ENCODE results near the gene TMEM132D. TPM values are rescaled to one million over a fixed set of nuclear protein-coding genes. Genes with fewer than 3 reads are reported as not detected.

Gene TMEM132D
- total and polyA plus RNA-seq, 2 of the 8 experiments (the other 6 are each of a cell fraction or from before 2014, with no cell fraction given), result 3.5 to 10.1 TPM

DNA sequence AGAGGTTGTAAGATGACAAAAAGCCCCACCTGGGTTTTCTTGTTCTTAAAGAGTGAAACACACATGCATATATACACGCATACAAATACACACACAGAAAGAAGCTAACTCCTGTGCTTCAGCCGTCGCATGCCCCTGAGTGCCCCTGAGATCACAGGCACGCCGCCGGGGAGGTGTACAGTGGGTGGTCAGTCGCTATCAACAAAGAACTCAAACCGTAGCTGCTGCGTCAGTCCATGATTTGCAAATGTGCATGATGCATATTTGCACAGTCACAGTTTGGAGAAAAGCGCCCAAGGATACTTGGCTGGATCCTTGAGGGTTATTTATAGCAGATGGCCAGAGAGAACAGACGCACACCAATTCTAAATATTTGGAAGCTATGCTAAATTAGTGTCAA, 206.9 kb downstream of the TMEM132D start (continued):
- TF ChIP-seq, protein P1, sequence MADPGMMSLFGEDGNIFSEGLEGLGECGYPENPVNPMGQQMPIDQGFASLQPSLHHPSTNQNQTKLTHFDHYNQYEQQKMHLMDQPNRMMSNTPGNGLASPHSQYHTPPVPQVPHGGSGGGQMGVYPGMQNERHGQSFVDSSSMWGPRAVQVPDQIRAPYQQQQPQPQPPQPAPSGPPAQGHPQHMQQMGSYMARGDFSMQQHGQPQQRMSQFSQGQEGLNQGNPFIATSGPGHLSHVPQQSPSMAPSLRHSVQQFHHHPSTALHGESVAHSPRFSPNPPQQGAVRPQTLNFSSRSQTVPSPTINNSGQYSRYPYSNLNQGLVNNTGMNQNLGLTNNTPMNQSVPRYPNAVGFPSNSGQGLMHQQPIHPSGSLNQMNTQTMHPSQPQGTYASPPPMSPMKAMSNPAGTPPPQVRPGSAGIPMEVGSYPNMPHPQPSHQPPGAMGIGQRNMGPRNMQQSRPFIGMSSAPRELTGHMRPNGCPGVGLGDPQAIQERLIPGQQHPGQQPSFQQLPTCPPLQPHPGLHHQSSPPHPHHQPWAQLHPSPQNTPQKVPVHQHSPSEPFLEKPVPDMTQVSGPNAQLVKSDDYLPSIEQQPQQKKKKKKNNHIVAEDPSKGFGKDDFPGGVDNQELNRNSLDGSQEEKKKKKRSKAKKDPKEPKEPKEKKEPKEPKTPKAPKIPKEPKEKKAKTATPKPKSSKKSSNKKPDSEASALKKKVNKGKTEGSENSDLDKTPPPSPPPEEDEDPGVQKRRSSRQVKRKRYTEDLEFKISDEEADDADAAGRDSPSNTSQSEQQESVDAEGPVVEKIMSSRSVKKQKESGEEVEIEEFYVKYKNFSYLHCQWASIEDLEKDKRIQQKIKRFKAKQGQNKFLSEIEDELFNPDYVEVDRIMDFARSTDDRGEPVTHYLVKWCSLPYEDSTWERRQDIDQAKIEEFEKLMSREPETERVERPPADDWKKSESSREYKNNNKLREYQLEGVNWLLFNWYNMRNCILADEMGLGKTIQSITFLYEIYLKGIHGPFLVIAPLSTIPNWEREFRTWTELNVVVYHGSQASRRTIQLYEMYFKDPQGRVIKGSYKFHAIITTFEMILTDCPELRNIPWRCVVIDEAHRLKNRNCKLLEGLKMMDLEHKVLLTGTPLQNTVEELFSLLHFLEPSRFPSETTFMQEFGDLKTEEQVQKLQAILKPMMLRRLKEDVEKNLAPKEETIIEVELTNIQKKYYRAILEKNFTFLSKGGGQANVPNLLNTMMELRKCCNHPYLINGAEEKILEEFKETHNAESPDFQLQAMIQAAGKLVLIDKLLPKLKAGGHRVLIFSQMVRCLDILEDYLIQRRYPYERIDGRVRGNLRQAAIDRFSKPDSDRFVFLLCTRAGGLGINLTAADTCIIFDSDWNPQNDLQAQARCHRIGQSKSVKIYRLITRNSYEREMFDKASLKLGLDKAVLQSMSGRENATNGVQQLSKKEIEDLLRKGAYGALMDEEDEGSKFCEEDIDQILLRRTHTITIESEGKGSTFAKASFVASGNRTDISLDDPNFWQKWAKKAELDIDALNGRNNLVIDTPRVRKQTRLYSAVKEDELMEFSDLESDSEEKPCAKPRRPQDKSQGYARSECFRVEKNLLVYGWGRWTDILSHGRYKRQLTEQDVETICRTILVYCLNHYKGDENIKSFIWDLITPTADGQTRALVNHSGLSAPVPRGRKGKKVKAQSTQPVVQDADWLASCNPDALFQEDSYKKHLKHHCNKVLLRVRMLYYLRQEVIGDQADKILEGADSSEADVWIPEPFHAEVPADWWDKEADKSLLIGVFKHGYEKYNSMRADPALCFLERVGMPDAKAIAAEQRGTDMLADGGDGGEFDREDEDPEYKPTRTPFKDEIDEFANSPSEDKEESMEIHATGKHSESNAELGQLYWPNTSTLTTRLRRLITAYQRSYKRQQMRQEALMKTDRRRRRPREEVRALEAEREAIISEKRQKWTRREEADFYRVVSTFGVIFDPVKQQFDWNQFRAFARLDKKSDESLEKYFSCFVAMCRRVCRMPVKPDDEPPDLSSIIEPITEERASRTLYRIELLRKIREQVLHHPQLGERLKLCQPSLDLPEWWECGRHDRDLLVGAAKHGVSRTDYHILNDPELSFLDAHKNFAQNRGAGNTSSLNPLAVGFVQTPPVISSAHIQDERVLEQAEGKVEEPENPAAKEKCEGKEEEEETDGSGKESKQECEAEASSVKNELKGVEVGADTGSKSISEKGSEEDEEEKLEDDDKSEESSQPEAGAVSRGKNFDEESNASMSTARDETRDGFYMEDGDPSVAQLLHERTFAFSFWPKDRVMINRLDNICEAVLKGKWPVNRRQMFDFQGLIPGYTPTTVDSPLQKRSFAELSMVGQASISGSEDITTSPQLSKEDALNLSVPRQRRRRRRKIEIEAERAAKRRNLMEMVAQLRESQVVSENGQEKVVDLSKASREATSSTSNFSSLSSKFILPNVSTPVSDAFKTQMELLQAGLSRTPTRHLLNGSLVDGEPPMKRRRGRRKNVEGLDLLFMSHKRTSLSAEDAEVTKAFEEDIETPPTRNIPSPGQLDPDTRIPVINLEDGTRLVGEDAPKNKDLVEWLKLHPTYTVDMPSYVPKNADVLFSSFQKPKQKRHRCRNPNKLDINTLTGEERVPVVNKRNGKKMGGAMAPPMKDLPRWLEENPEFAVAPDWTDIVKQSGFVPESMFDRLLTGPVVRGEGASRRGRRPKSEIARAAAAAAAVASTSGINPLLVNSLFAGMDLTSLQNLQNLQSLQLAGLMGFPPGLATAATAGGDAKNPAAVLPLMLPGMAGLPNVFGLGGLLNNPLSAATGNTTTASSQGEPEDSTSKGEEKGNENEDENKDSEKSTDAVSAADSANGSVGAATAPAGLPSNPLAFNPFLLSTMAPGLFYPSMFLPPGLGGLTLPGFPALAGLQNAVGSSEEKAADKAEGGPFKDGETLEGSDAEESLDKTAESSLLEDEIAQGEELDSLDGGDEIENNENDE (IDR thresholded peaks at IDR 0.05; ENCODE audit: insufficient replicate concordance, low read length), result no peak
- no peak for TF ChIP-seq GABPA (IDR thresholded peaks at IDR 0.05; ENCODE audit: borderline replicate concordance, insufficient read depth, low read length)
- TF ChIP-seq KDM5A (IDR thresholded peaks at IDR 0.05; ENCODE audit: low read length), result no peak
- no peak for TF ChIP-seq YY1 (IDR thresholded peaks at IDR 0.05; ENCODE audit: low read depth, low read length)
- no peak for TF ChIP-seq SUZ12 (IDR thresholded peaks at IDR 0.05; ENCODE audit: low read length)
- no peak for TF ChIP-seq CBX5 (IDR thresholded peaks at IDR 0.05; ENCODE audit: low read depth, low read length)
- no peak for TF ChIP-seq SRF (IDR thresholded peaks at IDR 0.05; ENCODE audit: low read depth, low read length)
- no peak for TF ChIP-seq HDAC2 (IDR thresholded peaks at IDR 0.05; ENCODE audit: borderline replicate concordance in 1 of 2, low read depth in 2 of 2, low read length in 2 of 2)
- TF ChIP-seq SIRT6 (IDR thresholded peaks at IDR 0.05; ENCODE audit: low read length), result no peak
- no peak for TF ChIP-seq JUND (IDR thresholded peaks at IDR 0.05; ENCODE audit: low read length)
- TF ChIP-seq KDM1A (IDR thresholded peaks at IDR 0.05; ENCODE audit: borderline replicate concordance, low read length), result no peak
- TF ChIP-seq NRF1 (IDR thresholded peaks at IDR 0.05; ENCODE audit: low read depth, low read length), result no peak
- no peak for TF ChIP-seq BRCA1 (IDR thresholded peaks at IDR 0.05; ENCODE audit: low read depth, low read length)

All from H1 (cell line).